ENCODE results near the gene L1TD1.

DNA sequence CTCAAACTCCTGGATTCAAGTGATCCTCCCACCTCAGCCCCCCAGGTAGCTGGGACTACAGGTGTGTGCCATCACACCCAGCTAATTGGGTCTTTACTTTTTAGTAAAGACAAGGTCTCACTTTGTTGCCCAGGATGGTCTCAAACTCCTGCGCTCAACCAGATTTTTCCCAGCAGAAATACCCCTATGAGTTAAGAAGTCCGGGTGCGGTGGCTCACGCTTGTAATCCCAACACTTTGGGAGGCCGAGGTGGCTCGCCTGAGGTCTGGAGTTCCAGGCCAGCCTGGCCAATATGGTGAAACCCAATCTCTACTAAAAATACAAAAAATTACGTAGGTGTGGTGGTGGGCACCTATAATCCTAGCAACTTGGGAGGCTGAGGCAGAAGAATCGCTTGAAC, 6.5 kb upstream of the L1TD1 start:
- TF ChIP-seq CTCF (optimal IDR thresholded peaks at IDR 0.05 in 1 of 3, IDR thresholded peaks at IDR 0.05 in 1 of 3, conservative IDR thresholded peaks at IDR 0.05 in 1 of 3; ENCODE audit: extremely low read depth in 1 of 3, insufficient read depth in 2 of 3, low read length in 3 of 3) (no peak), EZH2 (IDR thresholded peaks at IDR 0.05; ENCODE audit: low read length) (no peak)

All from keratinocyte (primary cell).